SK-N-SH (cell line): ENCODE data around the gene ALDH3B1. TPM values are rescaled to one million over a fixed set of nuclear protein-coding genes. Genes with fewer than 3 reads are reported as not detected.

Source experiments
- CTCF ChIA-PET: fragments of 300-600, 350-600 bp; formaldehyde crosslinking; extraction: SDS; loops from one replicate; lab custom pipeline; 2021; lab: Yijun Ruan, JAX
- POLR2A ChIA-PET: fragments of 350-600 bp; sonication (Branson Sonifier 250); formaldehyde crosslinking; extraction: SDS; loops from one replicate; lab custom pipeline; 2020; ENCODE audit warnings: antibody characterized with exemption, inconsistent platforms; lab: Yijun Ruan, JAX
- DNase-seq: peaks from one replicate; pipeline ENCODE4 v3.0.0; 2012
- H2AFZ ChIP-seq: fragments of 200-600 bp; sonication (generic); 2 replicates; pipeline ENCODE4 v1.8.1; 2016; ENCODE audit warnings: antibody characterized with exemption, mild to moderate bottlenecking, low read depth
- H3F3A ChIP-seq: fragments of 200-600 bp; sonication (generic); replicated peaks from 2 replicates; pipeline ENCODE3; 2016; ENCODE audit warnings: antibody characterized with exemption, mild to moderate bottlenecking; ENCODE audit not compliant: insufficient read depth
- H3K27ac ChIP-seq, 2 experiments: fragments of 200-500 bp in 1 of 2; fragments of 200-600 bp in 1 of 2; sonication (Bioruptor generic) in 1 of 2; sonication (generic), shearing (Covaris generic) in 1 of 2; 2 replicates each; pipeline versions ENCODE4 v1.5.1 to v1.6.1; 2014 to 2016; ENCODE audit warnings: low read depth in 2 of 2, inconsistent platforms in 1 of 2, low read length in 1 of 2, mild to moderate bottlenecking in 1 of 2, mixed read lengths in 1 of 2
- H3K27me3 ChIP-seq: fragments of 200-600 bp; sonication (generic), shearing (Covaris generic); 2 replicates; pipeline ENCODE4 v1.6.1; 2016; ENCODE audit warnings: mixed run types; ENCODE audit not compliant: insufficient read depth
- H3K36me3 ChIP-seq, 2 experiments: fragments of 200-500 bp in 1 of 2; fragments of 200-600 bp in 1 of 2; sonication (Bioruptor generic) in 1 of 2; sonication (generic) in 1 of 2; replicated peaks in 1 of 2; 2 replicates each; pipeline versions ENCODE3 to v1.5.1; 2014 to 2016; ENCODE audit warnings: low read length in 1 of 2, mild to moderate bottlenecking in 1 of 2; ENCODE audit not compliant: insufficient read depth in 2 of 2, control insufficient read depth in 1 of 2
- H3K4me1 ChIP-seq, 2 experiments: fragments of 200-500 bp in 1 of 2; fragments of 200-600 bp in 1 of 2; sonication (Bioruptor generic) in 1 of 2; sonication (generic), shearing (Covaris generic) in 1 of 2; 2 replicates each; pipeline versions ENCODE4 v1.5.1 to v1.6.1; 2014 to 2016; ENCODE audit warnings: low read depth in 1 of 2, low read length in 1 of 2, mixed run types in 1 of 2; ENCODE audit not compliant: insufficient read depth in 2 of 2, control insufficient read depth in 1 of 2
- H3K4me2 ChIP-seq: fragments of 200-600 bp; sonication (generic), shearing (Covaris generic); 2 replicates; pipeline ENCODE4 v1.6.1; 2017; ENCODE audit warnings: mixed run types
- H3K4me3 ChIP-seq, 2 experiments: fragments of 200-500 bp in 1 of 2; fragments of 200-600 bp in 1 of 2; sonication (Bioruptor generic) in 1 of 2; sonication (generic), shearing (Covaris generic) in 1 of 2; 2 replicates each; pipeline versions ENCODE4 v1.5.1 to v1.8.1; 2014 to 2016; ENCODE audit warnings: low read depth in 2 of 2, inconsistent platforms in 1 of 2, low read length in 1 of 2, mild to moderate bottlenecking in 1 of 2, mixed read lengths in 1 of 2, moderate library complexity in 1 of 2
- H3K79me2 ChIP-seq: fragments of 200-600 bp; sonication (generic); 2 replicates; pipeline ENCODE4 v1.8.1; 2017; ENCODE audit warnings: mild to moderate bottlenecking; ENCODE audit not compliant: insufficient read depth
- H3K9ac ChIP-seq: fragments of 200-600 bp; sonication (generic); 2 replicates; pipeline ENCODE4 v1.6.1; 2017; ENCODE audit warnings: mixed run types
- H3K9me2 ChIP-seq: fragments of 200-600 bp; sonication (generic); 2 replicates; pipeline ENCODE4 v1.6.1; 2017; ENCODE audit warnings: mixed run types
- H3K9me3 ChIP-seq: fragments of 200-600 bp; sonication (generic); 2 replicates; pipeline ENCODE4 v1.6.1; 2017; ENCODE audit warnings: mixed run types, mild to moderate bottlenecking, moderate library complexity
- H4K20me1 ChIP-seq: fragments of 200-600 bp; sonication (generic); 2 replicates; pipeline ENCODE4 v1.6.1; 2017; ENCODE audit warnings: mild to moderate bottlenecking, mixed run types; ENCODE audit not compliant: insufficient read depth
- RXRA ChIP-seq: IDR thresholded peaks from 2 replicates; pipeline ENCODE4 v1.4.0; 2012; ENCODE audit warnings: low read depth, mild to moderate bottlenecking, borderline replicate concordance
- SIN3A ChIP-seq: IDR thresholded peaks from 2 replicates; pipeline ENCODE4 v1.6.1; 2012; ENCODE audit warnings: low read depth, mild to moderate bottlenecking, low read length, moderate library complexity, borderline replicate concordance
- YY1 ChIP-seq: IDR thresholded peaks from 2 replicates; pipeline ENCODE4 v1.4.0; 2012; ENCODE audit warnings: low read depth, mild to moderate bottlenecking
- WGBS: methylation state at CpG from one replicate; pipeline ENCODE4 v1.1.6; 2017; ENCODE audit warnings: low lambda C conversion rate; 5-methylcytosine and 5-hydroxymethylcytosine counted together
- polyA plus RNA-seq, 3 experiments: library from polyadenylated mRNA; depleted of rRNA; stranded (reverse); fragments of >200 nt; gene quantifications; 2 replicates each; pipeline ENCODE4 v1.2.3, GENCODE V29; 2012
- TF ChIP-seq, protein P1 (sequence below): IDR thresholded peaks from 2 replicates; pipeline ENCODE4 v1.4.0; 2012; ENCODE audit warnings: low read depth
- TF ChIP-seq, protein P2 (sequence below): IDR thresholded peaks from 2 replicates; pipeline ENCODE4; 2012
- TF ChIP-seq, protein P3 (sequence below): IDR thresholded peaks from 2 replicates; pipeline ENCODE4 v1.4.0; 2012; ENCODE audit warnings: low read depth, borderline replicate concordance
- TF ChIP-seq, protein P4 (sequence below): IDR thresholded peaks from 2 replicates; pipeline ENCODE4 v1.6.1; 2012; ENCODE audit warnings: mild to moderate bottlenecking, low read depth, low read length, moderate library complexity

ALDH3B1 gene
- polyA plus RNA-seq, 1 of the 3 experiments (the other 2 are of a cell fraction): 14.9 TPM

GRCh38 chr11:68006606-68007166, 3.4 kb upstream of the ALDH3B1 start:
- H3K4me1 ChIP-seq: peaks cover 14 to 28% of the 10 kb centered on the region in 2 experiments; a peak in 3 of 4 replicates
- H3K79me2 ChIP-seq: peaks cover 8% of the 10 kb centered on the region; the same call in 1 of the 2 replicates
- H3F3A ChIP-seq: peaks cover 12% of the 10 kb centered on the region
- no peak overlapping the region for H3K4me3 ChIP-seq
- DNase-seq: no peak
- no peaks in the 10 kb centered on the region for H3K9me3 ChIP-seq
- H3K9me2 ChIP-seq: no peaks in the 10 kb centered on the region
- H3K36me3 ChIP-seq: no peaks in the 10 kb centered on the region
- no peaks in the 10 kb centered on the region for H4K20me1 ChIP-seq
- POLR2A ChIA-PET: no interaction called here
- H3K9ac ChIP-seq: no peak overlapping the region
- H2AFZ ChIP-seq: no peak overlapping the region
- TF ChIP-seq RXRA: no peak
- TF ChIP-seq, protein P1, sequence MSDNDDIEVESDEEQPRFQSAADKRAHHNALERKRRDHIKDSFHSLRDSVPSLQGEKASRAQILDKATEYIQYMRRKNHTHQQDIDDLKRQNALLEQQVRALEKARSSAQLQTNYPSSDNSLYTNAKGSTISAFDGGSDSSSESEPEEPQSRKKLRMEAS: no peak
- no peak for TF ChIP-seq SIN3A
- TF ChIP-seq, protein P2, sequence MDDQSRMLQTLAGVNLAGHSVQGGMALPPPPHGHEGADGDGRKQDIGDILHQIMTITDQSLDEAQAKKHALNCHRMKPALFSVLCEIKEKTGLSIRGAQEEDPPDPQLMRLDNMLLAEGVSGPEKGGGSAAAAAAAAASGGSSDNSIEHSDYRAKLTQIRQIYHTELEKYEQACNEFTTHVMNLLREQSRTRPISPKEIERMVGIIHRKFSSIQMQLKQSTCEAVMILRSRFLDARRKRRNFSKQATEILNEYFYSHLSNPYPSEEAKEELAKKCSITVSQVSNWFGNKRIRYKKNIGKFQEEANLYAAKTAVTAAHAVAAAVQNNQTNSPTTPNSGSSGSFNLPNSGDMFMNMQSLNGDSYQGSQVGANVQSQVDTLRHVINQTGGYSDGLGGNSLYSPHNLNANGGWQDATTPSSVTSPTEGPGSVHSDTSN: no peak
- no peak for TF ChIP-seq YY1
- TF ChIP-seq, protein P3, sequence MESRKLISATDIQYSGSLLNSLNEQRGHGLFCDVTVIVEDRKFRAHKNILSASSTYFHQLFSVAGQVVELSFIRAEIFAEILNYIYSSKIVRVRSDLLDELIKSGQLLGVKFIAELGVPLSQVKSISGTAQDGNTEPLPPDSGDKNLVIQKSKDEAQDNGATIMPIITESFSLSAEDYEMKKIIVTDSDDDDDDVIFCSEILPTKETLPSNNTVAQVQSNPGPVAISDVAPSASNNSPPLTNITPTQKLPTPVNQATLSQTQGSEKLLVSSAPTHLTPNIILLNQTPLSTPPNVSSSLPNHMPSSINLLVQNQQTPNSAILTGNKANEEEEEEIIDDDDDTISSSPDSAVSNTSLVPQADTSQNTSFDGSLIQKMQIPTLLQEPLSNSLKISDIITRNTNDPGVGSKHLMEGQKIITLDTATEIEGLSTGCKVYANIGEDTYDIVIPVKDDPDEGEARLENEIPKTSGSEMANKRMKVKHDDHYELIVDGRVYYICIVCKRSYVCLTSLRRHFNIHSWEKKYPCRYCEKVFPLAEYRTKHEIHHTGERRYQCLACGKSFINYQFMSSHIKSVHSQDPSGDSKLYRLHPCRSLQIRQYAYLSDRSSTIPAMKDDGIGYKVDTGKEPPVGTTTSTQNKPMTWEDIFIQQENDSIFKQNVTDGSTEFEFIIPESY: no peak
- TF ChIP-seq, protein P4, sequence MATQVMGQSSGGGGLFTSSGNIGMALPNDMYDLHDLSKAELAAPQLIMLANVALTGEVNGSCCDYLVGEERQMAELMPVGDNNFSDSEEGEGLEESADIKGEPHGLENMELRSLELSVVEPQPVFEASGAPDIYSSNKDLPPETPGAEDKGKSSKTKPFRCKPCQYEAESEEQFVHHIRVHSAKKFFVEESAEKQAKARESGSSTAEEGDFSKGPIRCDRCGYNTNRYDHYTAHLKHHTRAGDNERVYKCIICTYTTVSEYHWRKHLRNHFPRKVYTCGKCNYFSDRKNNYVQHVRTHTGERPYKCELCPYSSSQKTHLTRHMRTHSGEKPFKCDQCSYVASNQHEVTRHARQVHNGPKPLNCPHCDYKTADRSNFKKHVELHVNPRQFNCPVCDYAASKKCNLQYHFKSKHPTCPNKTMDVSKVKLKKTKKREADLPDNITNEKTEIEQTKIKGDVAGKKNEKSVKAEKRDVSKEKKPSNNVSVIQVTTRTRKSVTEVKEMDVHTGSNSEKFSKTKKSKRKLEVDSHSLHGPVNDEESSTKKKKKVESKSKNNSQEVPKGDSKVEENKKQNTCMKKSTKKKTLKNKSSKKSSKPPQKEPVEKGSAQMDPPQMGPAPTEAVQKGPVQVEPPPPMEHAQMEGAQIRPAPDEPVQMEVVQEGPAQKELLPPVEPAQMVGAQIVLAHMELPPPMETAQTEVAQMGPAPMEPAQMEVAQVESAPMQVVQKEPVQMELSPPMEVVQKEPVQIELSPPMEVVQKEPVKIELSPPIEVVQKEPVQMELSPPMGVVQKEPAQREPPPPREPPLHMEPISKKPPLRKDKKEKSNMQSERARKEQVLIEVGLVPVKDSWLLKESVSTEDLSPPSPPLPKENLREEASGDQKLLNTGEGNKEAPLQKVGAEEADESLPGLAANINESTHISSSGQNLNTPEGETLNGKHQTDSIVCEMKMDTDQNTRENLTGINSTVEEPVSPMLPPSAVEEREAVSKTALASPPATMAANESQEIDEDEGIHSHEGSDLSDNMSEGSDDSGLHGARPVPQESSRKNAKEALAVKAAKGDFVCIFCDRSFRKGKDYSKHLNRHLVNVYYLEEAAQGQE: no peak
- TF ChIP-seq, all 33 proteins: peak for 0
- no peak overlapping the region for H3K4me2 ChIP-seq
- 100% methylated on average over 5 of the region's 7 CpGs for WGBS
- no peak overlapping the region for H3K27ac ChIP-seq
- CTCF ChIA-PET: interaction anchor here (1.2 to 1.6 kb wide), 2 partner anchors 13 to 14 kb away, joined by 4 read pairs; no protein-coding TSS in a partner anchor
- H3K27me3 ChIP-seq: no peaks in the 10 kb centered on the region
